Naive B cell (primary cell): ENCODE results near the gene MAP2K5. TPM values are rescaled to one million over a fixed set of nuclear protein-coding genes. Genes with fewer than 3 reads are reported as not detected.

ENCODE experiments used
- ATAC-seq, 2 donors: fragments of 150-1000 bp; cut with Tn5 transposase; 2 replicates each; pipeline ENCODE4 v1.10.0; 2021; ENCODE audit warnings: low read depth in 2 of 2, mild to moderate bottlenecking in 2 of 2, moderate library complexity in 2 of 2
- DNase-seq: peaks from one replicate; pipeline ENCODE4 v3.0.0; 2022
- H3K27ac Mint-ChIP-seq, 6 donors: one replicate each; pipeline ENCODE4 v1.8.0; 2020 to 2022; ENCODE audit warnings: mild to moderate bottlenecking in 6 of 6, mixed read lengths in 6 of 6, moderate library complexity in 5 of 6, inconsistent platforms in 2 of 6
- H3K27me3 Mint-ChIP-seq, 3 donors: one replicate each; pipeline ENCODE4 v1.8.0; 2021 to 2022; ENCODE audit warnings: mixed read lengths in 3 of 3, mild to moderate bottlenecking in 1 of 3
- H3K36me3 Mint-ChIP-seq, 2 donors: one replicate each; pipeline ENCODE4 v1.8.0; 2020 to 2022; ENCODE audit warnings: mixed read lengths in 2 of 2, inconsistent platforms in 1 of 2, mild to moderate bottlenecking in 1 of 2
- H3K4me1 Mint-ChIP-seq, 3 donors: one replicate each; pipeline ENCODE4 v1.8.0; 2020 to 2022; ENCODE audit warnings: mixed read lengths in 3 of 3, inconsistent platforms in 1 of 3, mild to moderate bottlenecking in 1 of 3, moderate library complexity in 1 of 3
- H3K4me3 Mint-ChIP-seq, 8 donors: one replicate each; pipeline ENCODE4 v1.8.0; 2020 to 2022; ENCODE audit warnings: mild to moderate bottlenecking in 8 of 8, mixed read lengths in 8 of 8, moderate library complexity in 8 of 8, inconsistent platforms in 2 of 8
- H3K9me3 Mint-ChIP-seq, 7 donors: one replicate each; pipeline ENCODE4 v1.8.0; 2020 to 2022; ENCODE audit warnings: mixed read lengths in 7 of 7, mild to moderate bottlenecking in 5 of 7, inconsistent platforms in 2 of 7, moderate library complexity in 1 of 7
- polyA plus RNA-seq, 6 donors: library from polyadenylated mRNA; unstranded; fragments of 300-500 nt; fragmentation: Illumina TruSeq; gene quantifications; one replicate each; pipeline ENCODE4 v1.2.3, GENCODE V29; 2021; ENCODE audit warnings: low read depth in 6 of 6

MAP2K5 gene
- polyA plus RNA-seq: 10 to 100 TPM; 11.4 to 23.1 (median 14.7) TPM

DNA sequence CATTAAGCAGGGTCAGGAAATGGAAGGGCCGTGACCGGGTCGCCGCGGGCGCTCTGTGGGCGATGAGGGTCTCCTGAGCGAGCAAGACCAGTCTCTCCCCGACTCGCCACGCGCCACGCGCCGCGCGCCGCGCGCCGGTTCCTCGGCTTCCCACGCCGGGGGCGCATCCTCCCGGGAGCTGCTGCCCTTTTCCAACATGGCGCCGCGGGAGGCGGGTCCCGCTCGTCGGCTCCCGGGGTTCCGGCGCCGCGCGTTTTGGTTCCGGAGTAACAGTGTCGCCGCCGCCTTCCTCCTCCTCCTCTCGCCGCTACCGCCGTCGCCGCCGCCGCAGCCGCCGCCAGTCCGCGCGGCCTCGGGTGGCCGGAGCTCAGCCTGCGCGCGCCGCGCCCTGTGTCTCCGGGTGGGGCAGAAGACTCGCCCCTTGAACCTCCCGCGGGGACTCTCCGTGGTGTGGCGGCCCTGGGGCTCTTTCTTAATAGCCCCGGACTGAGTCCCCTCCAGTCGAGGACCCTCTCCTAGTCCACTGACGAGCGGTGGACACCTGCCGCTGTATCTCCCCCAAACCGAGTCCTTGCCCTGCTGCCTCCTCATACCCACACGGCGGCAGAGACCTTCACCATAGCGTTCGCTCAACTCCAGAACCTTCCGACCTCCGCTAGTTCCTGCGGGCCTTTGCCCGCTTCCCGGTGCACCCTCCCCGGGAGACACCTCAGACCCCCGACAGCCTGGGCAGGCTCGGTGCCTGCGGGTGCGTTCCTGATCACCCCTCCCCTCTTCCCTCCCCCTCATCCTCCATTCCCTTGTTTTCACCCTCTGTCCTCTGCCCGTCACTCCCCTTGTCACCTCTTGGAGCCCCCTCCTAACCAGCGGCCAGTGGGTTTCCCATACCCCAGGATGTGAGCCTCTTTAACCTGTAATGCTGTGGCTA lies at the start of gene MAP2K5:
Gene MAP2K5, plus strand, starts transcription at position 284 of the 928 bp plus-strand sequence. Its CDS starts 633 bp downstream, at position 917.
- Mint-ChIP-seq H3K9me3 (no peaks in the 10 kb centered on the region), H3K36me3 (peaks cover 0 to 9% of the 10 kb centered on the region in 2 donors), H3K27me3 (peaks cover 0 to 5% (median 4%) of the 10 kb centered on the region in 3 donors), H3K27ac (peak within 1 kb of the TSS; percentile 93 to 96 (median 96)), H3K4me3 (peak within 1 kb of the TSS; percentile 88 to 98 (median 97)), H3K4me1 (peaks cover 34 to 53% (median 52%) of the 10 kb centered on the region in 3 donors)
- peak; percentile 63 to 66 for ATAC-seq
- DNase-seq: peak; percentile 72

DNA sequence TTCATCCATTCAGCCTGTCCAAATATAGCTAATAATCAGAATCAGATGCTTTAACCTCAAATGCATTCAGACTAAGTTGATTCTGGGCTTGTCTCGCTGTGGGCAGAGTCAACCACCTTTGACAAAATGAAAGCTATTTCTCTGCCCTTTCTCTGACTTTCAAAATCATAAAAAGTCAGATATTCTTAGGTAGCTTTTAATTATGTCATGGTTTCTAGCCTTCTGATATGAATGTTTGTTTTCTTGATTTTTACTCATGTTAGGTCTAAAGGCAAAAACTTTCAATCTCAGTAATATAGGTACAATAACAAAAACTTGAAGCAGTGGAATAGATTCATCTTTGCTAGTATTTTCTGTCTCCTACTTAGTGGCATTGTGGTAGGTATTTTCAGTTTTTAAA lies 46.9 kb upstream of the MAP2K5 start:
- Mint-ChIP-seq H3K4me1 (no peaks in the 10 kb centered on the region), H3K36me3 (peaks cover 0 to 9% of the 10 kb centered on the region in 2 donors), H3K9me3 (no peaks in the 10 kb centered on the region), H3K27ac (no peak overlapping the region), H3K27me3 (no peaks in the 10 kb centered on the region), H3K4me3 (no peak overlapping the region)
- no peak for DNase-seq
- no peak for ATAC-seq

DNA sequence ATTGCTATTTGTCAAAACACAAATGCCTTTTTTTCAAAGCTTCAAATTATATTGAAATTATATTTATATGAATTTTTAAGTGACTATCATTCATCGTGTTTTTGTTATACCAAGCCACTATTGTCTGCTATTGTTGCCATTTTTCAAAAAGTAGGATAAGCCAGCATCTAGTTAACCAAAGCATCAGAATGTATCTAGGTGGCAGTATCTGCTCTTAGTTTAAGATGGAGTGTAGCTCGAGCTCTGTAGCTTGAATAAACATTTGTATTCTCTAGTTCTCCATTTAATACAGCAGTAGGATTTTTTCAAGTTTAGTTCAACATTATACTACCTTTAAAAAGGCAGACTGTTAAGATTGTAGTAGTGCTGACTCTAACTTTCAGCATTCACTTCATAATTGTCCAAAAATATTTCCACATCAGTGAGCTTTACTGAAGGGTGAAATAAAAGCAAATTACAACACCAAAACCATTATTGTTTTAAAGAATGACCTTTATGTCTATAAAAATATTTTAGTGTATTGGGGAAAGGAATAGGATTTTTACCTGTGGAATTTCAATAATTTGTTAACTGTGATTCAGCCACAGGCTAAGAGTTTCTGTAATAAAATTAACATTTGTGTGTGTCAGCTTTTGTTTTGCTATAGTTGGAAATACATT lies 41.2 kb upstream of the MAP2K5 start:
- Mint-ChIP-seq H3K27ac (no peak overlapping the region), H3K9me3 (no peaks in the 10 kb centered on the region), H3K36me3 (no peaks in the 10 kb centered on the region), H3K4me1 (peaks cover 11 to 19% (median 14%) of the 10 kb centered on the region in 3 donors), H3K27me3 (no peaks in the 10 kb centered on the region), H3K4me3 (peak overlapping the region in 1 of 8 donors; percentile 3)
- DNase-seq (no peak), ATAC-seq (peak; percentile 67 to 74)

DNA sequence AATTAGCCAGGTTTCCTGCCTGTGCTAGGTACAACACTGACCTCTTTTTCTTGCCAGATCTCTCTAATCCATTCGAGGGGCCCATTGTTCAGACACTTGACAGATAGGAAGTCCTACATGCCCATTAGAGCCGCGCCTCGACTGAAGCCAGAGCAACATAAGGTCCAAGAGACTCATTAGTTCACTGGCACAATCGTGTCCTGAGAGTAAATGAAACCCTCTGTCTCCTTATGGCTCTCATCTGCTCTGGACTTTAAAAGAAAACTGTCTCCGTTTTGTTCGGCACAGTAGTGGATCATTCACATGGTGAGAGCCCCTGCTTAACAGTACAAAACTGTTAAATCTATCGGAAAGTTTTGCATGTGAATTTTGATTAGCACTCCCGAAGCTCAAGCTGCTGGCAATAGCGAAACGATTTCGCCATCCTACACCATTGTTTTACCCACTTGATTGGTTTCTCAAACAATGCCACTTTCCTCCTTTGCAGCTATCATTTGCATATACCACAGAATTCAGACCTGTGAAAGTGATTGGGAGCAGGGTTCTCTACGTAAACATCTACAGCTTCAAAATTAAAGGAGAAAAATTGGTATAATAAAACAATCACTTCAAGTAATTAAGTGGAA lies 40.6 kb upstream of the MAP2K5 start:
- H3K27me3 Mint-ChIP-seq: no peaks in the 10 kb centered on the region
- no peaks in the 10 kb centered on the region for H3K36me3 Mint-ChIP-seq
- H3K27ac Mint-ChIP-seq: no peak overlapping the region
- no peaks in the 10 kb centered on the region for H3K9me3 Mint-ChIP-seq
- ATAC-seq (no peak), DNase-seq (no peak)
- H3K4me1 Mint-ChIP-seq: peaks cover 17 to 24% (median 20%) of the 10 kb centered on the region in 3 donors
- peak overlapping the region in 1 of 8 donors; percentile 3 for H3K4me3 Mint-ChIP-seq

DNA sequence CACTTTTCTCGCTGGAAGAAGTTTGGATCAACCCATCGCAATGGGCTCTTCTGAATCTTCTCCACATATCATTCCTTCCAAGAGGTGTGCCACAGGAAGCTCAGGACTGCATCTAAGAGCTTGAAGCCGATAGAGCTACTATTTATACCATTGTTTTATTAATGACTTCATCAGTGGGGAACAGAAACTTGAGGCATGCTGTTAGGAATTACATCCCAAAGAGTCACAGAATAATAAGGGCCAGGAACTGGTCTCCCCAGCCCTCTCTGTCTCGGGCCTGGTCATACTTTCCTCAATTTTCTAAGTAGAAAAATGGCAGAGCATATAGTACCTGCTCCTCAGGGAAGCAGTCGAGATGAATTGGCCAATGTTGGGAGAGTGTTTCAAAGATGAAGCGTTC lies 38.4 kb upstream of the MAP2K5 start:
- H3K27me3 Mint-ChIP-seq: no peaks in the 10 kb centered on the region

DNA sequence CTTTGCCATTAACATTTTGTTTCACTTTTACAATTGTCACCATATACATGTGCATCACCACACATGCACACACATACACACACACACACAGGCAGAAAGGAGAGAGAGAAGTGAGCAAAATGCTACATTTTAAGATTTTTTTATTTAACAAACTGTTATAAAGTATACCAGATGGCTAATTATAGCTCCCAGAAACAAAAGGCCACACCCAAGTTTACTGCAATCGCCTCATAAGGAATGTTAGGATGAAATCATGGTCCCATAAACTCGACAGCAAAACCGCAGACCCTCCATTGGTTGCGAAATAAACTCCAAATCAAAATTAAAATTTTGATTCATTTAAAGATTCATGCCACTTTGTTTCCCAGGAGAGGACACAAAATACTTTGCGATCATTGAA lies 37.7 kb upstream of the MAP2K5 start:
- no peak for DNase-seq
- H3K4me1 Mint-ChIP-seq: peaks cover 18 to 32% (median 23%) of the 10 kb centered on the region in 3 donors
- H3K27ac Mint-ChIP-seq: peak overlapping the region in 1 of 6 donors; percentile 82
- peaks cover 0 to 4% of the 10 kb centered on the region in 2 donors for H3K36me3 Mint-ChIP-seq
- ATAC-seq: no peak
- H3K9me3 Mint-ChIP-seq: no peaks in the 10 kb centered on the region
- H3K4me3 Mint-ChIP-seq: no peak overlapping the region
- H3K27me3 Mint-ChIP-seq: no peaks in the 10 kb centered on the region

More for the DNA sequence above, 38.4 kb upstream of the MAP2K5 start:
- H3K36me3 Mint-ChIP-seq: peaks cover 0 to 4% of the 10 kb centered on the region in 2 donors
- no peak overlapping the region for H3K4me3 Mint-ChIP-seq
- peaks cover 18 to 32% (median 23%) of the 10 kb centered on the region in 3 donors for H3K4me1 Mint-ChIP-seq
- DNase-seq: no peak
- H3K9me3 Mint-ChIP-seq: no peaks in the 10 kb centered on the region
- peak overlapping the region in 2 of 6 donors; percentile 4 to 43 for H3K27ac Mint-ChIP-seq
- no peak for ATAC-seq

DNA sequence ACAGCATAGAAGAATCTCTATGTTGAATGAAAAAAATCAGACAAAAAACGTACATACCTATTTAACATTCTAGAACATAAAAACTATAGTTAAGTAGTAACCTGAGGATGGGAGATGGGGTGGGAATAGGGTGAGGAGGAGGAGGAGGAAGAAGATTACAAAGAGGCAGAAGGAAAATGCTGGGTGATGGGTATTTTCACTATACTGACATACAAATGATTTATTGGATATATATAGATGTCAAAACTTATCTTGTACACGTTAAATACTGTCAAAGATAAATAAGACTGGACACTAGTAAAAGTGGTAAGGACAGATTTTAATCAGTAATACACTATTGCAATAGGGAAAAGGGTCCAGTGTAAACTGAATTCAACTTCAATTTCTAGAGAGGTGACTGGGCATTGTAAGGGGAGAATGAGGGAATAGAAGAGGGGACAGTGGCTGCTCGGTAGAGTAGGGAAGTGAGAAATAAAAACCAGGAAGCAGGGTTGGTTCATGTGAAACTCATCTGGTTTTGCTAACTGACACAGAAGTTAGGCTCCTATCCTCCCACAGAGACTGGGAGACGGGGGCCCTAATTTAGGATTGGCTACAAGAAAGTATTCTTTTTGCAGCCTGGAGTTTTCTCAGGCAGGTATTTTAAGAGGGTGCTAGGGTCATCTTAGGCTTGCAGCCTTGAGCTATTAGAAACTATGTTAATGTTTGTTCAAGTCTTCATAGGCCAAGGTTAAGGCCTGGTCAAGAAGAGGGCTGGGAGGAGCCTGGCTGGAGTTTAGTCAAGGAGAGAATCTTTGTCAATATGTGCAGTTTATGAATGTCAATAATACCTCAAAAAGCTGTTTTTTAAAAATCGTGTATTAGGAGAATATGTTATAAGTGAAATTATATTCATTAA lies 36.6 kb upstream of the MAP2K5 start:
- Mint-ChIP-seq H3K9me3 (no peaks in the 10 kb centered on the region), H3K36me3 (peaks cover 0 to 4% of the 10 kb centered on the region in 2 donors), H3K27ac (peak overlapping the region in 4 of 6 donors; percentile 14 to 71 (median 32)), H3K4me3 (peak overlapping the region in 3 of 8 donors; percentile 2 to 48 (median 2)), H3K4me1 (peaks cover 18 to 32% (median 23%) of the 10 kb centered on the region in 3 donors), H3K27me3 (no peaks in the 10 kb centered on the region)
- peak; percentile 45 to 55 for ATAC-seq
- DNase-seq: no peak

DNA sequence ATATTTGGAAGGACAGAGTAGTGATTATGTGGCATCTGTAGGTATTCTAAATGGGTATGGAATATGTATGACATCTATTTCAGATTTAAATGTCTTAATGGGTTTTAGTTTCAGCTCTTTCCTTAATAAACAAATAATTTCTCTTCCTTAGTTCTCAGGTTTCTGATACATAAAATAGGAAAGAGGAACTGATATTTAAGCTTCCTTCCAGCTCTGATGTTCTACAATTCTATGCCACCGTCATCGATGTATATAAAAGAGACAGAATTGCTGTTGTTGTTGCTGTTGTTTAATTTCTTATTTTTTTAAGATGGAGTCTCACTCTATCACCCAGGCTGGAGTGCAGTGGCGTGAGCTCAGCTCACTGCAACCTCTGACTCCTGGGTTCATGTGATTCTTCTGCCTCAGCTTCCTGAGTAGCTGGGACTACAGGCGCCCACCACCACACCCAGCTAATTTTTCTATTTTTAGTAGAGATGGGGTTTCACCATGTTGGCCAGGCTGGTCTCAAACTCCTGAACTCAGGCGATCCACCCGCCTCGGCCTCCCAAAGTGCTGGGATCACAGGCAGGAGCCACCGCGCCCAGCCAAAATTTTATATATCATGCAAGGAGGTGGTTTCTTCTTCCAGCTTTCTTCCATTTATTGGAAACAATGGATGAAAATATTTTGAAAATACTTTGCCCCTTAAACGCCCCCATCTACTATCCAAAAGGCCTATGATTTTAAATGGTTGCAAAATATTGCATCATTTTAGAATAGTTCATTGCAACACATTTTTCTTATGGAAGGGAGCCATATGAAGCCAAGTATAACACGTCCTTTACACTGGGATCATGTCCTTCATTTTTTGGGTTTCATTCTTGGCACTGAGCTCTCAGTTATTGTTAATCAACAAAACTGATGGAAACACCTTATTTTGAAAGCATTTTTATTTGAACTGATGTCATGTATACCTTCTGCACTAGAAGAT lies 35.4 kb upstream of the MAP2K5 start:
- DNase-seq (no peak), ATAC-seq (peak; percentile 60 to 70)
- Mint-ChIP-seq H3K36me3 (peaks cover 4 to 5% of the 10 kb centered on the region in 2 donors), H3K4me3 (peak overlapping the region in 3 of 8 donors; percentile 24 to 80 (median 66)), H3K4me1 (peaks cover 18 to 28% (median 19%) of the 10 kb centered on the region in 3 donors), H3K27me3 (no peaks in the 10 kb centered on the region), H3K9me3 (no peaks in the 10 kb centered on the region), H3K27ac (peak overlapping the region in 3 of 6 donors; percentile 20 to 82 (median 75))

DNA sequence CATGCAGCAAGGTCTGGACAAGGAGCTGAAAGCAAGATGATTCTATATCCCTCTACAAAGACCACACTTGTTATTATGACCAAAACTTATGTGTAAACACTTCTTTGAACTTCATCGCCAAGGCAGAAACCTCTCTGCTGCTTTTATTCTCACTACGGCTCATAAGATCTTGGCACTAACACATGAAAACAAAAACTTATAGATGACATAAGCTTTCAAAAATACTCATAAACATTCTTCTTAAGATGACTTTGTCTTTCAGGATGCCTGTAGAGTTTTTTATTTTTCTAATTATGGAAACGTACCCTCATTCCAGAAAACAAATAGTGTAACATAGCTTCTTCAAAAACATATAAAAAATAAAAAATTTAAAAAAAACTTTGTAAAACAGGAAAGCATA lies 34.1 kb upstream of the MAP2K5 start:
- ATAC-seq (no peak), DNase-seq (no peak)
- Mint-ChIP-seq H3K4me3 (no peak overlapping the region), H3K9me3 (no peaks in the 10 kb centered on the region), H3K4me1 (peaks cover 17 to 25% (median 18%) of the 10 kb centered on the region in 3 donors), H3K36me3 (peaks cover 11 to 15% of the 10 kb centered on the region in 2 donors), H3K27me3 (no peaks in the 10 kb centered on the region), H3K27ac (peak overlapping the region in 1 of 6 donors; percentile 37)

DNA sequence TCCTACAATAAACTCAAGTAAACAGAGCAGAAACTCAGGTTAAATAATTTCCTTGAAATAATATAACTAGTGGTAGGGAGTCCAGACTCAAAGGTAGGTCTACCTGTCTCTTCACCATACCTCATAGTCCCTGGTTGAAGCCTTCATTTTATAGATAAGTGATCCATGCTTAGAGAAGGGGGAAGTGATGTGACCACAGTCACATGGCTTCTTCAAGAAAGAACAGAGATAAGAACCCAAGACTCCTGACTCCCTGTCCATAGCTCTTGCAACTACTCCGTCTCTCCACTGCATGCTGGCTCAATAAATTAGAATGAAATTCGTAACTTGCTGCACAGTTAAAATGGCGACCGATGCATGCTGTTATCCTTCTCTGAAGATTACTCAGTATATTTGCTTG lies 32.6 kb upstream of the MAP2K5 start:
- no peaks in the 10 kb centered on the region for H3K9me3 Mint-ChIP-seq
- ATAC-seq: no peak
- H3K36me3 Mint-ChIP-seq: peaks cover 15 to 24% of the 10 kb centered on the region in 2 donors
- no peak overlapping the region for H3K27ac Mint-ChIP-seq
- H3K4me1 Mint-ChIP-seq: peaks cover 17 to 21% (median 18%) of the 10 kb centered on the region in 3 donors
- no peaks in the 10 kb centered on the region for H3K27me3 Mint-ChIP-seq
- no peak overlapping the region for H3K4me3 Mint-ChIP-seq
- DNase-seq: no peak

DNA sequence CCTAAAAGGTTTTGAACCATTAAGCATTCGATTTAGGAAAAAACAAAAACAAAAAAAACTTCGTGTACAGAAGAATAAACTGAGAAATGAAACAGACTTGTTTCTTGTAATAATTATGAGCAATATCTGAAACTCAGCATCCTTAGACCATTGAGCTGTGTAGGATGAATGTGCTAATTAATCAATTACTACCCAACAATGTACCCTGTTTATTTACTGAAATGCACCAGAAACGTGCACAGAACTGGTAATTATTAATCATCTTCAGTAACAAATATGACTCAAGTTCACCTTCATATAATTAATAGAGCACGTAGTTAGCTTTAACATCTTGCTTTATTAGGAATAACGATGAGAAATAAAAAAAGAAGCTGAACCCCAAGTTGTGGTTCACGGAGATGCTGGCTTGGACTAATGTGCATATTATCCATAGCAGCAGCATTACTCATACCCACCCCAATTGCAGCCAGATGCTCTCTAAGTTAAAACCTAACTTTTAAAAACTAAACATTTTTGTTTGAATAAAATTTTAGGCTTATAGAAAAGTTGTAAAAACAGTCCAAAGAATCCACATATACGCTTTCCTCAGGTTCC lies 31.8 kb upstream of the MAP2K5 start:
- peaks cover 15 to 27% of the 10 kb centered on the region in 2 donors for H3K36me3 Mint-ChIP-seq
- no peak overlapping the region for H3K4me3 Mint-ChIP-seq
- H3K4me1 Mint-ChIP-seq: peaks cover 14 to 20% (median 15%) of the 10 kb centered on the region in 3 donors
- no peak for DNase-seq
- H3K27ac Mint-ChIP-seq: no peak overlapping the region
- no peaks in the 10 kb centered on the region for H3K9me3 Mint-ChIP-seq
- ATAC-seq: no peak
- H3K27me3 Mint-ChIP-seq: no peaks in the 10 kb centered on the region
